BLaER1 (cell line): ENCODE data around the gene DST.

Experiments used
- H3K27ac ChIP-seq: shearing (Covaris generic); formaldehyde crosslinking; 2 replicates; pipeline ENCODE4 v1.8.1; 2022
- H3K27me3 ChIP-seq: shearing (Covaris generic); formaldehyde crosslinking; 2 replicates; pipeline ENCODE4 v1.8.1; 2022
- H3K36me3 ChIP-seq: shearing (Covaris generic); formaldehyde crosslinking; 2 replicates; pipeline ENCODE4 v1.8.1; 2022
- H3K4me1 ChIP-seq: shearing (Covaris generic); formaldehyde crosslinking; 2 replicates; pipeline ENCODE4 v1.8.1; 2022
- H3K4me2 ChIP-seq: shearing (Covaris generic); formaldehyde crosslinking; 2 replicates; pipeline ENCODE4 v1.8.1; 2022
- H3K4me3 ChIP-seq: shearing (Covaris generic); formaldehyde crosslinking; 2 replicates; pipeline ENCODE4 v1.8.1; 2022
- H3K9ac ChIP-seq: shearing (Covaris generic); formaldehyde crosslinking; 2 replicates; pipeline ENCODE4 v1.8.1; 2022
- H3K9me3 ChIP-seq: shearing (Covaris generic); formaldehyde crosslinking; 2 replicates; pipeline ENCODE4 v1.8.1; 2022
- H4K20me1 ChIP-seq: shearing (Covaris generic); formaldehyde crosslinking; 2 replicates; pipeline ENCODE4 v1.8.1; 2022
- Cebpa-rat ChIP-seq: shearing (Covaris generic); IDR thresholded peaks from 2 replicates; pipeline ENCODE4 v1.8.1; 2022

DST gene

DNA sequence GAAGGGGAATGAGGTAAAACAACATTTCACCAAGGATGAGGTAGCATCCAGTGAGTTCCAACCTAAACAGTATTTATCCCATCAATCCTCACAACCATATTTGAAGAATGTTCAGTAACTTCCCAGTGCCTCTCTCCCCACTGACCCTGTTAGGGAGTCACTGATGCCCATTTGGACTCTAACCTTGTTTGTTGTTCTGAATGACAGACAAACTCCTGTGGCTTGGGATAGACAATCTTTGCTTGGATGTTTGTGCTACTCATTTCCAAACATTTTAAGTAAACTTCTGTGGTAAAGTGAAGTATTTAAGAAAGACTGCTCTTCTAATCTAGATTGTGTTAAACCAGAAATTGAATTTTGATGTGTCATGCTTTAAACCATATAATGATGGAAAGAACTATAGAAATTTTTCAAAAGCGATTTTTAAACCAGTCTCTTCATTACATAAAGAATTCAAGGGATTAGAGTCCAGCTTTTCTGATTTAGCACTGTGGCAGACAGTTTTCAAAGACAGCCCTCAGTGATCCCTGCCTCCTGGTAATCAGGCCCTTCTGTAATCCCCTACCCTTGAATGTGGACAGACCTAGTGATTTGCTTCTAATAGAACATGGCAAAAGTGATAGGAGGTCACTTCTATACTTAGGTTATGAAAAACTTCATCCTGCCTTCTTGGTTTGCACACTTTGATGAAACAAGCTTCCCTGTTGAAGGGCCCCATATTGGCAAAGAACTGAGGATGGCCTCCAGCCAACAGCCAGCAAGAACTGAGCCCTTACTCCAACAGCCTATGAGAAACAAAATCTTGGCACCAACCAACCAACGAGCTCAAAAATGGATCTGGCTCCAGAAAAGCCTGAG is 191.6 kb downstream of the DST start:
- Histone ChIP-seq H3K4me3 (no peak overlapping the region), H3K36me3 (no peaks in the 10 kb centered on the region), H3K27me3 (no peaks in the 10 kb centered on the region), H3K4me1 (no peaks in the 10 kb centered on the region), H3K27ac (no peak overlapping the region), H4K20me1 (no peaks in the 10 kb centered on the region), H3K9ac (no peak overlapping the region), H3K9me3 (no peaks in the 10 kb centered on the region), H3K4me2 (no peak overlapping the region)
- no peak for TF ChIP-seq Cebpa-rat

DNA sequence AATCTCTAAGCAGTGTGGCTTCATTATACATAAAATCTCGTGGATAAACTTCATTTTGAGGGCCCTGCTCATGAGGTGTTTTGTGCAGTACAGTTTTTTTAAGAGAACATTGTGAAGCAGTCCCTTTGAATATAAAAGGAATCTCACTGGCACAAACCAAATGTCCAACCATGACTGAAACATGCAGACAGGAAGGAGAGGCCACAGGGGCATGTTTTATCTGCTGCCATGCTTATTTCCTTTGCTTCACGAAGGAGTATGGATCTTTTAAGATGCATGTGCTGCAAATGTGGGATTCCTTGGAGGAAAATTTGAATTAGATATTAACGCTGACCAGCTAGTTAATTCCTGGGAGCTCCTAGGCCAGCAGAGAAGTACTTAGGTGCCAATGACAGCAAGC is 192.3 kb downstream of the DST start:
- no peak overlapping the region for H3K9ac ChIP-seq
- H3K27me3 ChIP-seq, result no peaks in the 10 kb centered on the region
- H4K20me1 ChIP-seq, result no peaks in the 10 kb centered on the region
- no peak overlapping the region for H3K27ac ChIP-seq
- no peaks in the 10 kb centered on the region for H3K4me1 ChIP-seq
- H3K36me3 ChIP-seq, result no peaks in the 10 kb centered on the region
- no peaks in the 10 kb centered on the region for H3K9me3 ChIP-seq
- H3K4me2 ChIP-seq, result no peak overlapping the region
- H3K4me3 ChIP-seq, result no peak overlapping the region
- no peak for TF ChIP-seq Cebpa-rat

DNA sequence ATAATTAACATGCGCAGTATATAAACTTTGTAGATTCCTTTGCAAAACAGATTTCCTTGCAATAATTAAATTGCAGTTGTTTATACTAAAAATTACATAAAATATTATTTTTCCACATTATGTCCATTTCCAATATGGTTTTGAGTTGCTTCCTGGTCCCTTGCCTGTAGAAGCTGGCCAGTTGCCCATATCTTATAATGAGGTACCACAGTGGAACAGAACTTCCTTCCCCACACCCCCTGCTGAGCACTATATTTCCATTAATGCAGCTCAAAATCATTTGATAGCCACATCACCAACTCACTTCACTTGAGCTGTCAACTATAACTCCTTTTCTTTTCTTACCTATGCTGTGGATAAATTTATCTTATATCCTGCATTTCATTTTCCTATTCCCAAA is 194.6 kb downstream of the DST start:
- H3K9me3 ChIP-seq, result 0 out of 2 replicates have a peak, but pooled peaks cover 3% of the 10 kb centered on the region
- no peak overlapping the region for H3K4me3 ChIP-seq
- H3K4me2 ChIP-seq, result no peak overlapping the region
- no peaks in the 10 kb centered on the region for H3K27me3 ChIP-seq
- H4K20me1 ChIP-seq, result no peaks in the 10 kb centered on the region
- no peak overlapping the region for H3K27ac ChIP-seq
- no peak overlapping the region for H3K9ac ChIP-seq
- no peaks in the 10 kb centered on the region for H3K4me1 ChIP-seq
- no peak for TF ChIP-seq Cebpa-rat
- no peaks in the 10 kb centered on the region for H3K36me3 ChIP-seq

DNA sequence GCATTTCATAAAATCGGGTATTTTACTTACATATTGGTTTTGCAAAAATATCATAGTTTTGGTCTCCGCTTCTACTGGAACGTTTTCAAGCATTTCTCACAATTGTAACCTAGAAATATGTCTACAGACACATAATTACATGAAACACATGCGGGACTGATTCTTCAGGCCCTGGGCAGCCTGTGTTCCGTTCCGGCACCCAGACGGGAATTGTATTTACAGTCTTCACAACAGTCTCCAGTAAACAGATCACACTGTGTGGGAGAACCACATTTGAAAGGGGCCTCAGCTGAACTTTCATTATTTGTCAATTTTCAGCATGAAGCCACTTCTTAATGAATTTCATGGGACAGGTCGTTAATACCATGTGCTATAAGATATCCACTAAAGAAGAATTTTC is 196.9 kb downstream of the DST start:
- H3K9ac ChIP-seq, result no peak overlapping the region
- H3K27me3 ChIP-seq, result no peaks in the 10 kb centered on the region
- H3K36me3 ChIP-seq, result no peaks in the 10 kb centered on the region
- no peak overlapping the region for H3K4me2 ChIP-seq
- H3K4me3 ChIP-seq, result no peak overlapping the region
- TF ChIP-seq Cebpa-rat, result no peak
- no peaks in the 10 kb centered on the region for H3K4me1 ChIP-seq
- H4K20me1 ChIP-seq, result no peaks in the 10 kb centered on the region
- 0 out of 2 replicates have a peak, but pooled peaks cover 3% of the 10 kb centered on the region for H3K9me3 ChIP-seq
- H3K27ac ChIP-seq, result no peak overlapping the region

DNA sequence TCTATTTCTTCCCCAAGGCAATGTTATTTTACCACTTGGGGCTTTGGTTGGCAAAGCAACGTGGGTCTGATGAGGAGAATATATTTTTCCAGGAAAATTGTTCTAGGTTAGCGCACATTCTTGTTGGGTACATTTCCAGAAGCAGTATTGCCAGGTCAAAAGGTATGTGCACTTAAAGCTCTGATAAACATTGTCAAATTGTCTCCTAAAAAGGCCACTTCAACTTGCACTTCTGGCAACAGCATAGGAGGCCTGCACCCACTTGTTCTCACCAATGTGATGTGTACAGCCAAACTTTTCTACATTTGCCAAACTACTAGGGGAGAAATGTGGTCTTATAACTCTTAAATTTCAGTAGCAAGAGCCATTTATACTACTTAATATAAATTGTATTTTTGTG is 197.8 kb downstream of the DST start:
- Histone ChIP-seq H4K20me1 (no peaks in the 10 kb centered on the region), H3K36me3 (no peaks in the 10 kb centered on the region), H3K4me1 (no peaks in the 10 kb centered on the region), H3K9ac (no peak overlapping the region), H3K4me2 (no peak overlapping the region), H3K9me3 (peaks cover 5% of the 10 kb centered on the region), H3K27ac (no peak overlapping the region), H3K27me3 (no peaks in the 10 kb centered on the region), H3K4me3 (no peak overlapping the region)
- no peak for TF ChIP-seq Cebpa-rat

DNA sequence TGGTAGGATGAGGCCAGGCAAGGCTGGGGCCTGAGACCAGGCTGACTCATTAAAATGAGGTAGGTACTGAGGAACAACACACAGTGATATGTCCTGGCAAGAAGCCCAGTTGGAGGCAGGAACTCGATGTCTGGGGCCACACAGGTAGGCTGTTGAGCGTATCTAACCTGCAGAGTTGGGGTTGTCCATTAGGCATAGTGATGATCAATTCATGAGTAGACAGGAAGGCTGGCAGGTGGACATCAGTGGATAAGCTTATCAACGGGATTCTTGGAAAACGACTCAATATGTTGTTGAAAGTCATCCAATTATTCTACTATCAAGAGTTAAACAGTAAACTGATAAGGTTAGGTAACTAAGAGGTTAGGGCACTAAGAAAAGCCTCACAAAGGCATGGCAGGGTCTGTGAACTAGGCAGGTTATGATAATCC is 202.1 kb downstream of the DST start:
- TF ChIP-seq Cebpa-rat, result no peak
- Histone ChIP-seq H3K4me2 (no peak overlapping the region), H3K9ac (no peak overlapping the region), H3K36me3 (no peaks in the 10 kb centered on the region), H3K27me3 (no peaks in the 10 kb centered on the region), H3K4me3 (no peak overlapping the region), H3K27ac (no peak overlapping the region), H4K20me1 (no peaks in the 10 kb centered on the region), H3K4me1 (no peaks in the 10 kb centered on the region), H3K9me3 (peaks cover 12% of the 10 kb centered on the region)

DNA sequence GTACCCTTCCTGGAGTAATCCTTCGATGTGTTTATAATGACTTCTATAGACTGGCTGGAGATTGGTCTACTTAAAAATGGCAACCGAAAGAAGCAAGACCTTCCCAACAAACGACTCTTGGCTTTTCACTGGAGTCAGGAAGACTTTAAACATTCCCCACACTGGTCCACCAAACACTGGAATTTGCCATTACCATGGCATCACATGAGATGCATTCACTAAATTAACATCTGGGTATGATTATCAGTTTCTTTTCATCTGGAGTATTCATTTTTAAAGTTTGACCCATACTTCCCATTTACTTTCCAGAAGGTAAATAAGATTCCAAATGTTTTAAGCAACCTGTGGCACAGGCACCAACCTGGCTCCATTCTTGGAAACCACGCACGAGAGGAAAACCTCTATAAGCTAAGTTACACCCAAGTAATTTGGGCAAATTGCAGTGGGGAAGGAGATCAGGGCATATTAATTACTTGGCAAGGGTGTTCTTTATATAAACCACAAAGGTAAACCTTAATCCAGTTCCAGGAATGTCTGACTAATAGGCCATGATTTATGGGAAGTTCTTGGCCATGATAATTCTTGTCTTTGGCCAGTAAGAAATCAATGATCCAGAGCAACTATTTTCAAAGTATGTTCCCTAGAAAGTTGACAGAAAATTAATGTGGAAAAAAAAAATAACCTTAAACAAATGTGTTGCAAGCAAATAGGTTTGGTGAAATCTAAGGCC is 205.4 kb downstream of the DST start:
- no peaks in the 10 kb centered on the region for H3K27me3 ChIP-seq
- no peak overlapping the region for H3K27ac ChIP-seq
- no peak for TF ChIP-seq Cebpa-rat
- H3K36me3 ChIP-seq, result no peaks in the 10 kb centered on the region
- peaks cover 21% of the 10 kb centered on the region for H3K9me3 ChIP-seq
- no peaks in the 10 kb centered on the region for H3K4me1 ChIP-seq
- H3K4me3 ChIP-seq, result no peak overlapping the region
- H4K20me1 ChIP-seq, result no peaks in the 10 kb centered on the region
- no peak overlapping the region for H3K4me2 ChIP-seq
- H3K9ac ChIP-seq, result no peak overlapping the region

DNA sequence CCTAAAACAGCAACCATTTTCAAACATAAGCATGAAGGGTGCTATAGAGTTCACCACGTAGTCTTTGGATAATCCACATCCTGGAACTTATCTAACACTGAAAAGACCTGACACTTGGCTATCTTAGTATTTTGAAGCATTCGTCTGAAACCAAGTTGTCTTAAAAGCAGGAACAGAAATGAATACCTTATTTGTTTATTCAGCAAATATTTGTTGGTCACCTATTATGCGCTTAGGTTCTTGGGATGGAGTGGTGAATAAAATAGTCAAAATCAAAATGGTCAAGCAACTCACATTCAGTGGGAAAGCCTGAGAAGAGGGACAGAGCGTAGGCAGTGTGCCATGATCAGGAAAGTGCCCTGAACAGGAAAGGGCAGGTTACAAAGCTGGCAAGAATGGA is 206.9 kb downstream of the DST start:
- Histone ChIP-seq H3K27ac (no peak overlapping the region), H3K4me3 (no peak overlapping the region), H3K36me3 (no peaks in the 10 kb centered on the region), H3K4me2 (no peak overlapping the region), H4K20me1 (no peaks in the 10 kb centered on the region), H3K9ac (no peak overlapping the region), H3K27me3 (no peaks in the 10 kb centered on the region), H3K4me1 (no peaks in the 10 kb centered on the region), H3K9me3 (peaks cover 33% of the 10 kb centered on the region)
- no peak for TF ChIP-seq Cebpa-rat

DNA sequence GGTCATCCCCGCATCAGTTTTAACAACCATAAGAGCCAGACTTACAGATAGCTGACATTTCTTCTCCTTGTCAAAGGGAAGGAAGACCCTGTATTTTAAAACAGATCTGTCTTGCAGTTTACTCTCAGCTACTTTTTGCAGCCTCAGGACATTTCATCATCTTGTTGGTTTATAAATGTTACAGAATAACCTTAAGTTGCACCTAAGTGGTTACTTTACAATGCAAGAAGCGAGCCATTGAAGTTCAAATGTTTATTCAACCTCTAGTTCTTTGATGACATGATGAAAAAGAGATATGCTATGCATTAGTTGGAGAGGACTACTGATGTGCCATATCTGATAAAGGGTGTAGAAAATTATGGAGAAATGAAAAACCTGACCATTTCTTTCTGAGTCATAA is 207.4 kb downstream of the DST start:
- no peaks in the 10 kb centered on the region for H3K27me3 ChIP-seq
- no peaks in the 10 kb centered on the region for H3K4me1 ChIP-seq
- peaks cover 33% of the 10 kb centered on the region for H3K9me3 ChIP-seq
- no peak overlapping the region for H3K4me2 ChIP-seq
- H4K20me1 ChIP-seq, result no peaks in the 10 kb centered on the region
- no peak overlapping the region for H3K9ac ChIP-seq
- no peaks in the 10 kb centered on the region for H3K36me3 ChIP-seq
- TF ChIP-seq Cebpa-rat, result no peak
- H3K27ac ChIP-seq, result no peak overlapping the region
- H3K4me3 ChIP-seq, result no peak overlapping the region

DNA sequence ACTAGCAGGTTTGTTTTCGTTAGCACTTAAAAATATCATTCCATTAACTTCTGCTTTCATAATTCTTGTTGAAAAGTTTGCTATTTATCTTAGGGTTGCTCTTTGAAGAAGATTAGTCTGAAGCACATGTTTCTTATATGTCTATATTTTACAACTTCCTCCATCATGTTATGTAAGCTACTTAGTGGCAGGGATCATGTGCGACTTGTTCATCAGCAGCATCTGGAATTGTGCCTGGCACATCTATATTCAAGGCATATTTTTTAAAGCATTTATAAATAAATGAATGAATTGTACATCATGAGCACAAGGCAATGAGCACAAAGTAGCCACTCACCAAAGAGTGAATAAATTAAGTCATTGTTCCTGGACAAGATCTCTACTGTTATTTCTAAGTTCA is 208.1 kb downstream of the DST start:
- no peak for TF ChIP-seq Cebpa-rat
- no peaks in the 10 kb centered on the region for H3K36me3 ChIP-seq

More for the DNA sequence above, 208.1 kb downstream of the DST start:
- Histone ChIP-seq H3K4me1 (no peaks in the 10 kb centered on the region), H3K27ac (no peak overlapping the region), H3K4me2 (no peak overlapping the region), H3K9ac (no peak overlapping the region), H3K4me3 (no peak overlapping the region), H3K9me3 (peaks cover 29% of the 10 kb centered on the region), H3K27me3 (no peaks in the 10 kb centered on the region), H4K20me1 (no peaks in the 10 kb centered on the region)
